ENCODE measurements around the gene TMEM120B.
A peak's percentile ranks its signal among the peaks of the same experiment; 100 is the strongest.

TMEM120B gene

GRCh38 chr12:121802843-121803698 is 90.5 kb downstream of the TMEM120B start:
- DNase-seq (ENCODE audit: low read depth, low spot score): peak; percentile 87

- no peak for DNase-seq (ENCODE audit: low read depth, low spot score)
These were observed 91.4 kb downstream of the TMEM120B start, which contains the start of gene SETD1B for GRCh38 chr12:121803861-121804416. Gene SETD1B, plus strand, starts transcription at chr12:121804009. Its CDS starts 729 bp downstream, at chr12:121804738.

GRCh38 chr12:121804417-121805111 is 92.0 kb downstream of the TMEM120B start:
- no peak for DNase-seq (ENCODE audit: low read depth, low spot score)

GRCh38 chr12:121805171-121806008 is 92.8 kb downstream of the TMEM120B start:
- no peak for DNase-seq (ENCODE audit: low read depth, low spot score)

- DNase-seq (ENCODE audit: low read depth, low spot score): no peak
These were observed 93.5 kb downstream of the TMEM120B start for GRCh38 chr12:121806009-121806545.

GRCh38 chr12:121806546-121807423 is 94.2 kb downstream of the TMEM120B start:
- no peak for DNase-seq (ENCODE audit: low read depth, low spot score)

- no peak for DNase-seq (ENCODE audit: low read depth, low spot score)
These were observed 95.2 kb downstream of the TMEM120B start for GRCh38 chr12:121807642-121808347.

GRCh38 chr12:121808623-121809022 is 96.1 kb downstream of the TMEM120B start:
- no peak for DNase-seq (ENCODE audit: low read depth, low spot score)

- no peak for DNase-seq (ENCODE audit: low read depth, low spot score)
These were observed 97.2 kb downstream of the TMEM120B start for GRCh38 chr12:121809712-121810116.

GRCh38 chr12:121810234-121810817 is 97.8 kb downstream of the TMEM120B start:
- DNase-seq (ENCODE audit: low read depth, low spot score): no peak

- DNase-seq (ENCODE audit: low read depth, low spot score): no peak
These were observed 98.4 kb downstream of the TMEM120B start for GRCh38 chr12:121810833-121811433.

GRCh38 chr12:121811434-121812319 is 99.1 kb downstream of the TMEM120B start:
- no peak for DNase-seq (ENCODE audit: low read depth, low spot score)

- no peak for DNase-seq (ENCODE audit: low read depth, low spot score)
These were observed 99.8 kb downstream of the TMEM120B start for GRCh38 chr12:121812320-121812871.

GRCh38 chr12:121812921-121813896 is 100.7 kb downstream of the TMEM120B start:
- DNase-seq (ENCODE audit: low read depth, low spot score): no peak

GRCh38 chr12:121813951-121814350 is 101.4 kb downstream of the TMEM120B start:
- DNase-seq (ENCODE audit: low read depth, low spot score): no peak

GRCh38 chr12:121814429-121815119 is 102.0 kb downstream of the TMEM120B start:
- no peak for DNase-seq (ENCODE audit: low read depth, low spot score)

Data from smooth muscle cell of the brain vasculature (primary cell).